Liver (tissue), 9 donors: Measurements from ENCODE around the gene OMP. TPM values are rescaled to one million over a fixed set of nuclear protein-coding genes. Genes with fewer than 3 reads are reported as not detected.

Experiments
- DNase-seq: peaks from one replicate; pipeline ENCODE4 v3.0.0-alpha.2; 2017; ENCODE audit warnings: low spot score
- H3K27ac ChIP-seq, 2 donors: one replicate each; pipeline ENCODE4 v1.7.0; 2013; ENCODE audit warnings: inconsistent platforms in 2 of 2, low read length in 2 of 2, control low read depth in 1 of 2, low read depth in 1 of 2, mild to moderate bottlenecking in 1 of 2
- H3K27me3 ChIP-seq, 4 donors: one replicate each; pipeline versions ENCODE4 v1.6.1 to v1.7.0; 2013; ENCODE audit warnings: low read length in 3 of 4, inconsistent platforms in 1 of 4, mild to moderate bottlenecking in 1 of 4, moderate library complexity in 1 of 4; ENCODE audit not compliant: control insufficient read depth in 4 of 4, insufficient read depth in 4 of 4
- H3K36me3 ChIP-seq, 4 donors: one replicate each; pipeline versions ENCODE4 v1.6.1 to v1.7.0; 2013; ENCODE audit warnings: low read length in 3 of 4, mild to moderate bottlenecking in 3 of 4, low read depth in 1 of 4, moderate library complexity in 1 of 4; ENCODE audit not compliant: control insufficient read depth in 4 of 4, insufficient read depth in 3 of 4
- H3K4me1 ChIP-seq, 4 donors: one replicate each; pipeline versions ENCODE4 v1.6.1 to v1.7.0; 2013; ENCODE audit warnings: low read length in 3 of 4, mild to moderate bottlenecking in 3 of 4, moderate library complexity in 1 of 4; ENCODE audit not compliant: control insufficient read depth in 4 of 4, insufficient read depth in 4 of 4
- H3K4me3 ChIP-seq, 3 donors: one replicate each; pipeline versions ENCODE4 v1.6.1 to v1.7.0; 2013; ENCODE audit warnings: low read length in 3 of 3, control low read depth in 1 of 3, low read depth in 1 of 3, mild to moderate bottlenecking in 1 of 3
- H3K9ac ChIP-seq, 2 donors: one replicate each; pipeline ENCODE4 v1.7.0; 2013; ENCODE audit warnings: low read length in 2 of 2, mild to moderate bottlenecking in 2 of 2, moderate library complexity in 2 of 2, control low read depth in 1 of 2, low read depth in 1 of 2
- H3K9me3 ChIP-seq, 4 donors: one replicate each; pipeline versions ENCODE4 v1.6.1 to v1.7.0; 2013; ENCODE audit warnings: low read length in 3 of 4; ENCODE audit not compliant: control insufficient read depth in 4 of 4
- EGR1 ChIP-seq, 2 donors: IDR thresholded peaks; 2 replicates each; pipeline ENCODE4 v1.6.1; 2016 to 2018; ENCODE audit warnings: antibody characterized with exemption in 2 of 2, low read depth in 2 of 2
- FOXA2 ChIP-seq: IDR thresholded peaks from 2 replicates; pipeline ENCODE4 v1.6.1; 2016; ENCODE audit warnings: antibody characterized with exemption
- GABPA ChIP-seq, 2 donors: IDR thresholded peaks in 1 of 2; conservative IDR thresholded peaks in 1 of 2; 2 replicates each; pipeline ENCODE4 v1.6.1; 2016; ENCODE audit warnings: antibody characterized with exemption in 2 of 2, mild to moderate bottlenecking in 1 of 2, moderate library complexity in 1 of 2
- HNF4G ChIP-seq: IDR thresholded peaks from 2 replicates; pipeline ENCODE4 v1.6.1; 2016; ENCODE audit warnings: antibody characterized with exemption
- JUND ChIP-seq, 2 donors: IDR thresholded peaks; 2 replicates each; pipeline ENCODE4 v1.6.1; 2016; ENCODE audit warnings: antibody characterized with exemption in 2 of 2
- RAD21 ChIP-seq, 2 donors: IDR thresholded peaks; 2 replicates each; pipeline ENCODE4 v1.6.1; 2016; ENCODE audit warnings: antibody characterized with exemption in 2 of 2, mild to moderate bottlenecking in 2 of 2
- RXRA ChIP-seq, 2 donors: IDR thresholded peaks; 2 replicates each; pipeline ENCODE4 v1.6.1; 2017 to 2018; ENCODE audit warnings: antibody characterized with exemption in 2 of 2, mild to moderate bottlenecking in 1 of 2
- SP1 ChIP-seq: IDR thresholded peaks from 2 replicates; pipeline ENCODE4 v1.6.1; 2018; ENCODE audit warnings: antibody characterized with exemption, mild to moderate bottlenecking
- YY1 ChIP-seq: IDR thresholded peaks from 2 replicates; pipeline ENCODE4 v1.6.1; 2016; ENCODE audit warnings: antibody characterized with exemption, mild to moderate bottlenecking
- WGBS: extraction: QIAGEN DNeasy Blood & Tissue Kit; methylation state at CpG from one replicate; pipeline ENCODE4 v1.1.7; 2013; 5-methylcytosine and 5-hydroxymethylcytosine counted together
- polyA plus RNA-seq, 2 donors: library from polyadenylated mRNA; stranded (reverse) in 1 of 2; unstranded in 1 of 2; fragments of 200-250 nt in 1 of 2; fragments of >200 nt in 1 of 2; fragmentation: Nextera tagmentation in 1 of 2; extraction: Ambion mirVana in 1 of 2; gene quantifications; one replicate each; pipeline versions ENCODE4 v1.2.1 to v1.2.3, GENCODE V29; 2013 to 2015
- total RNA-seq, 2 donors: library from RNA; depleted of rRNA; stranded (reverse); fragments of >200 nt; gene quantifications; one replicate each; pipeline ENCODE4 v1.2.3, GENCODE V29; 2014
- TF ChIP-seq, protein P1 (sequence below): fragments of 150-350 bp; IDR thresholded peaks from 2 replicates; pipeline ENCODE4 v1.5.1; 2017; ENCODE audit warnings: improper control_type of control experiment, low read depth, low read length; ENCODE audit not compliant: missing input control
- TF ChIP-seq, protein P2 (sequence below): IDR thresholded peaks from 2 replicates; pipeline ENCODE4 v1.6.1; 2016; ENCODE audit warnings: antibody characterized with exemption, mild to moderate bottlenecking
- TF ChIP-seq, protein P3 (sequence below): IDR thresholded peaks from 2 replicates; pipeline ENCODE4 v1.6.1; 2016; ENCODE audit warnings: antibody characterized with exemption
- donor health status: healthy.
- donor health status: healthy.
- donor health status: healthy.
- donor health status: healthy.
- donor health status: healthy.

Gene OMP
- total and polyA plus RNA-seq, 4 donors, result 0.24 to 0.75 (median 0.65) TPM; not detected in 1

DNA sequence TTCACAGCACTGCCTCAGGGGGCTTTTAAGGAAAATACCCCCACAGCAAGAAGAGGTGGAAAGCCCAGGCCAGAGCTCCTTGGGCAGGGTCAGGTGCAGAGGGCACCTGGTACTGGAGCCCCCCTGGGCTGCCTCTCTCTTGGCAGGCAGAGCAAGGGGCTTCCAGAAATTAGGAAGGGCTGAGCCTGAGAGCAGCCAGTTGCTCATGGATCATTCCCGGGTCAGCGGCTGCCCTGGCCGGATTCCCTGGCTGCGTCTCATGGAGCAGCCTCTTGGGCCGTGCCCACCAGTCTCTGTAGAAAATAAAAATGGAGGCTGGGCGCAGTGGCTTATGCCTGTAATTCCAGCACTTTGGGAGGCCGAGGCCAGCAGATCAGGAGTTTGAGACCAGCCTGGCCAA, 10.3 kb upstream of the OMP start (continued):
- no peak for TF ChIP-seq EGR1 (IDR thresholded peaks at IDR 0.05; ENCODE audit: low read depth in 2 of 2)
- TF ChIP-seq, protein P1, sequence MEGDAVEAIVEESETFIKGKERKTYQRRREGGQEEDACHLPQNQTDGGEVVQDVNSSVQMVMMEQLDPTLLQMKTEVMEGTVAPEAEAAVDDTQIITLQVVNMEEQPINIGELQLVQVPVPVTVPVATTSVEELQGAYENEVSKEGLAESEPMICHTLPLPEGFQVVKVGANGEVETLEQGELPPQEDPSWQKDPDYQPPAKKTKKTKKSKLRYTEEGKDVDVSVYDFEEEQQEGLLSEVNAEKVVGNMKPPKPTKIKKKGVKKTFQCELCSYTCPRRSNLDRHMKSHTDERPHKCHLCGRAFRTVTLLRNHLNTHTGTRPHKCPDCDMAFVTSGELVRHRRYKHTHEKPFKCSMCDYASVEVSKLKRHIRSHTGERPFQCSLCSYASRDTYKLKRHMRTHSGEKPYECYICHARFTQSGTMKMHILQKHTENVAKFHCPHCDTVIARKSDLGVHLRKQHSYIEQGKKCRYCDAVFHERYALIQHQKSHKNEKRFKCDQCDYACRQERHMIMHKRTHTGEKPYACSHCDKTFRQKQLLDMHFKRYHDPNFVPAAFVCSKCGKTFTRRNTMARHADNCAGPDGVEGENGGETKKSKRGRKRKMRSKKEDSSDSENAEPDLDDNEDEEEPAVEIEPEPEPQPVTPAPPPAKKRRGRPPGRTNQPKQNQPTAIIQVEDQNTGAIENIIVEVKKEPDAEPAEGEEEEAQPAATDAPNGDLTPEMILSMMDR, result no peak
- TF ChIP-seq FOXA2, result no peak
- no peak for TF ChIP-seq YY1
- TF ChIP-seq RXRA (IDR thresholded peaks at IDR 0.05), result no peak
- TF ChIP-seq SP1, result no peak

DNA sequence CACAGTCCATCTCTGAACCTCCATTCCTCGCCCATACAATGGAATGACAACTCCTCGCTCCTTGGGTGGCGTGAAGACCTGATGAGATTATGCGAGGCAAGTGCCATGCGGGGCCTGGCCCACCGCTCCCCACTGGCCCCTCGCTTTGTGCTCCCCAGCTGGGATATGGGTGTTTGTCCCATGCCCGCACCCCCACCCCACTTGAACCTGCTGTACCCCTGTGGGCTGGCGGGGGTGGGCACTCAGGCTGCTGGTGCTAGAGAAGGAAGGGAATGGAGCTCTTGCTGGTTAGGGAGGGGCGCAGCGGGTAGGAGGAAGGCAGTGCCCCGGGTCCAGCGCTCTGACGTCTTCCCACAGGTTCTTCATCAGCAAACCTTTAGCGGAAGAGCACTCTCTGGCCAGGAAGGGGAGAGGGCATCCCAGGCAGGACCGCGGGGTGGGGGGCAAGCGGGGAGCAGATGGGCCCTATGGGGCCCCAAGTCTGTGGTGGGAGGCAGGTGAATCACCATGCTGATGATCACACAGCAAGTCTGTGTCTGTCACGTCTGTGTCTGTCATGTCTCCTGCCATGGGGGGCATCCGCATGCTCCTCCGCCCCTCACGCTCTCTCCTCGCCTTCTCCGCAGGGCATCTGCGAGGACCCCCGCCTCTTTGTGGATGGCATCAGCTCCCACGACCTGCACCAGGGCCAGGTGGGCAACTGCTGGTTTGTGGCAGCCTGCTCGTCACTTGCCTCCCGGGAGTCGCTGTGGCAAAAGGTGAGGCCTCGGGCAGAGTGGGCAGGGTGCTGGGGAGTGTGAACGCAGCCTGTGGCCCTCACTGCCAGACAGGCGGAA, 9.4 kb upstream of the OMP start:
- TF ChIP-seq, protein P1, result no peak
- no peak for TF ChIP-seq EGR1 (IDR thresholded peaks at IDR 0.05; ENCODE audit: low read depth in 2 of 2)
- TF ChIP-seq, protein P2, sequence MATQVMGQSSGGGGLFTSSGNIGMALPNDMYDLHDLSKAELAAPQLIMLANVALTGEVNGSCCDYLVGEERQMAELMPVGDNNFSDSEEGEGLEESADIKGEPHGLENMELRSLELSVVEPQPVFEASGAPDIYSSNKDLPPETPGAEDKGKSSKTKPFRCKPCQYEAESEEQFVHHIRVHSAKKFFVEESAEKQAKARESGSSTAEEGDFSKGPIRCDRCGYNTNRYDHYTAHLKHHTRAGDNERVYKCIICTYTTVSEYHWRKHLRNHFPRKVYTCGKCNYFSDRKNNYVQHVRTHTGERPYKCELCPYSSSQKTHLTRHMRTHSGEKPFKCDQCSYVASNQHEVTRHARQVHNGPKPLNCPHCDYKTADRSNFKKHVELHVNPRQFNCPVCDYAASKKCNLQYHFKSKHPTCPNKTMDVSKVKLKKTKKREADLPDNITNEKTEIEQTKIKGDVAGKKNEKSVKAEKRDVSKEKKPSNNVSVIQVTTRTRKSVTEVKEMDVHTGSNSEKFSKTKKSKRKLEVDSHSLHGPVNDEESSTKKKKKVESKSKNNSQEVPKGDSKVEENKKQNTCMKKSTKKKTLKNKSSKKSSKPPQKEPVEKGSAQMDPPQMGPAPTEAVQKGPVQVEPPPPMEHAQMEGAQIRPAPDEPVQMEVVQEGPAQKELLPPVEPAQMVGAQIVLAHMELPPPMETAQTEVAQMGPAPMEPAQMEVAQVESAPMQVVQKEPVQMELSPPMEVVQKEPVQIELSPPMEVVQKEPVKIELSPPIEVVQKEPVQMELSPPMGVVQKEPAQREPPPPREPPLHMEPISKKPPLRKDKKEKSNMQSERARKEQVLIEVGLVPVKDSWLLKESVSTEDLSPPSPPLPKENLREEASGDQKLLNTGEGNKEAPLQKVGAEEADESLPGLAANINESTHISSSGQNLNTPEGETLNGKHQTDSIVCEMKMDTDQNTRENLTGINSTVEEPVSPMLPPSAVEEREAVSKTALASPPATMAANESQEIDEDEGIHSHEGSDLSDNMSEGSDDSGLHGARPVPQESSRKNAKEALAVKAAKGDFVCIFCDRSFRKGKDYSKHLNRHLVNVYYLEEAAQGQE, result no peak
- no peak for TF ChIP-seq JUND (IDR thresholded peaks at IDR 0.05)
- TF ChIP-seq FOXA2, result no peak
- TF ChIP-seq, protein P3, sequence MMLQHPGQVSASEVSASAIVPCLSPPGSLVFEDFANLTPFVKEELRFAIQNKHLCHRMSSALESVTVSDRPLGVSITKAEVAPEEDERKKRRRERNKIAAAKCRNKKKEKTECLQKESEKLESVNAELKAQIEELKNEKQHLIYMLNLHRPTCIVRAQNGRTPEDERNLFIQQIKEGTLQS, result no peak
- no peak for TF ChIP-seq HNF4G
- TF ChIP-seq SP1, result no peak
- TF ChIP-seq RAD21 (IDR thresholded peaks at IDR 0.05), result no peak
- no peak for TF ChIP-seq GABPA (IDR thresholded peaks at IDR 0.05 in 1 of 2, conservative IDR thresholded peaks at IDR 0.05 in 1 of 2)
- Histone ChIP-seq H3K27ac (no peak overlapping the region), H3K9ac (no peak overlapping the region), H3K9me3 (no peaks in the 10 kb centered on the region), H3K4me1 (peaks cover 18 to 67% (median 58%) of the 10 kb centered on the region in 4 donors), H3K4me3 (no peak overlapping the region), H3K27me3 (no peaks in the 10 kb centered on the region), H3K36me3 (peaks cover 0 to 4% (median 1%) of the 10 kb centered on the region in 4 donors)
- WGBS, result 92% methylated on average over 33 of the region's 33 CpGs
- no peak for DNase-seq
